NCI-H1092 (cell line): ENCODE data around the gene DNAJC24.
A peak's percentile ranks its signal among the peaks of the same experiment; 100 is the strongest.
"Not testable (repeated sequence)": the region's sequence is repeated elsewhere in the genome, so short reads cannot be mapped to it uniquely, and the experiment has no call there.

Source experiments
- DNase-seq: peaks from one replicate; lab custom pipeline; 2025; lab: John Stamatoyannopoulos, UW

The DNAJC24 gene

GRCh38 chr11:31369348-31370329 lies at the start of gene DNAJC24, which contains the start of gene DCDC1:
TSS of gene DNAJC24 (plus strand) at chr11:31369860. CDS start at chr11:31370749, 889 bp downstream.
TSS of gene DCDC1 (minus strand) at chr11:31369739. CDS start at chr11:31328280, 41,459 bp downstream.
- DNase-seq: peak; percentile 94

GRCh38 chr11:31321494-31321893 lies 48.2 kb upstream of the DNAJC24 start:
- DNase-seq: not testable (repeated sequence)

GRCh38 chr11:31323145-31323544 lies 46.5 kb upstream of the DNAJC24 start:
- DNase-seq: no peak

GRCh38 chr11:31325160-31325559 lies 44.5 kb upstream of the DNAJC24 start:
- no peak for DNase-seq

- no peak for DNase-seq
Measured at GRCh38 chr11:31326470-31327148, 43.1 kb upstream of the DNAJC24 start.

- DNase-seq: no peak
Measured at GRCh38 chr11:31327417-31327816, 42.2 kb upstream of the DNAJC24 start.

- no peak for DNase-seq
Measured at GRCh38 chr11:31328697-31329096, 41.0 kb upstream of the DNAJC24 start.

GRCh38 chr11:31337806-31338205 lies 31.9 kb upstream of the DNAJC24 start:
- DNase-seq: no peak

- DNase-seq: no peak
Measured at GRCh38 chr11:31340903-31341572, 28.6 kb upstream of the DNAJC24 start.

- DNase-seq: no peak
Measured at GRCh38 chr11:31351168-31351567, 18.5 kb upstream of the DNAJC24 start.

GRCh38 chr11:31355131-31355530 lies 14.5 kb upstream of the DNAJC24 start:
- DNase-seq: peak; percentile 36

GRCh38 chr11:31355817-31356216 lies 13.8 kb upstream of the DNAJC24 start:
- no peak for DNase-seq

- no peak for DNase-seq
Measured at GRCh38 chr11:31361743-31362142, 7.9 kb upstream of the DNAJC24 start.

- no peak for DNase-seq
Measured at GRCh38 chr11:31366795-31367194, 2.9 kb upstream of the DNAJC24 start.

GRCh38 chr11:31375879-31376278 lies 6.2 kb downstream of the DNAJC24 start:
- DNase-seq: no peak

- DNase-seq: no peak
Measured at GRCh38 chr11:31383116-31383515, 13.5 kb downstream of the DNAJC24 start.

- DNase-seq: no peak
Measured at GRCh38 chr11:31387379-31387778, 17.7 kb downstream of the DNAJC24 start.

GRCh38 chr11:31397239-31397834 lies 27.7 kb downstream of the DNAJC24 start:
- peak; percentile 4 for DNase-seq

GRCh38 chr11:31404614-31405013 lies 35.0 kb downstream of the DNAJC24 start:
- no peak for DNase-seq

GRCh38 chr11:31408201-31408600 lies 38.5 kb downstream of the DNAJC24 start:
- DNase-seq: no peak

GRCh38 chr11:31412946-31413345 lies 43.3 kb downstream of the DNAJC24 start:
- DNase-seq: no peak

GRCh38 chr11:31414338-31414737 lies 44.7 kb downstream of the DNAJC24 start:
- no peak for DNase-seq
